MG63 (cell line): Measurements from ENCODE around the gene IL15. TPM values are rescaled to one million over a fixed set of nuclear protein-coding genes. Genes with fewer than 3 reads are reported as not detected.
"Not testable (repeated sequence)": the region's sequence is repeated elsewhere in the genome, so short reads cannot be mapped to it uniquely, and the experiment has no call there.

ENCODE experiments used
- DNase-seq: peaks from one replicate; pipeline ENCODE4 v3.0.0-alpha.2; 2020
- H3K27me3 ChIP-seq: fragments of 250-450 bp; sonication (Bioruptor Pico); 2 replicates; pipeline ENCODE4 v1.5.1; 2020; ENCODE audit warnings: mild to moderate bottlenecking, moderate library complexity
- H3K36me3 ChIP-seq: fragments of 250-450 bp; sonication (Bioruptor Pico); 2 replicates; pipeline ENCODE4 v1.5.1; 2020; ENCODE audit warnings: mild to moderate bottlenecking, moderate library complexity
- H3K4me3 ChIP-seq: fragments of 250-450 bp; sonication (Bioruptor Pico); 2 replicates; pipeline ENCODE4 v1.5.1; 2020; ENCODE audit warnings: mild to moderate bottlenecking, moderate library complexity
- H3K9me3 ChIP-seq: fragments of 250-450 bp; sonication (Bioruptor Pico); 2 replicates; pipeline ENCODE4 v1.5.1; 2020; ENCODE audit warnings: mild to moderate bottlenecking, moderate library complexity
- total RNA-seq: library from RNA; depleted of rRNA; stranded (reverse); fragments of >200 nt; shearing (Covaris generic); gene quantifications from 2 replicates; pipeline ENCODE4 v1.2.3, GENCODE V29; 2014; ENCODE audit warnings: low replicate concordance

Gene IL15
- total RNA-seq, 1 experiment from 2014 or later, result 9.3 TPM

- Histone ChIP-seq H3K4me3 (no peak overlapping the region), H3K27me3 (no peaks in the 10 kb centered on the region), H3K9me3 (no peaks in the 10 kb centered on the region), H3K36me3 (no peaks in the 10 kb centered on the region)
- DNase-seq, result no peak
These were observed 39.8 kb downstream of the IL15 start for GRCh38 chr4:141676087-141676670.

GRCh38 chr4:141680060-141680459 is 43.7 kb downstream of the IL15 start:
- DNase-seq, result no peak
- Histone ChIP-seq H3K36me3 (no peaks in the 10 kb centered on the region), H3K27me3 (no peaks in the 10 kb centered on the region), H3K4me3 (no peak overlapping the region), H3K9me3 (no peaks in the 10 kb centered on the region)

GRCh38 chr4:141684785-141685184 is 48.4 kb downstream of the IL15 start:
- H3K36me3 ChIP-seq, result no peaks in the 10 kb centered on the region
- no peak for DNase-seq
- no peaks in the 10 kb centered on the region for H3K27me3 ChIP-seq
- H3K9me3 ChIP-seq, result no peaks in the 10 kb centered on the region
- H3K4me3 ChIP-seq, result no peak overlapping the region

- H3K9me3 ChIP-seq, result no peaks in the 10 kb centered on the region
These were observed 49.9 kb downstream of the IL15 start for GRCh38 chr4:141686146-141686775.

GRCh38 chr4:141686879-141687278 is 50.5 kb downstream of the IL15 start:
- H3K4me3 ChIP-seq, result no peak overlapping the region
- H3K9me3 ChIP-seq, result no peaks in the 10 kb centered on the region
- no peaks in the 10 kb centered on the region; the same call in 1 of the 2 replicates for H3K36me3 ChIP-seq
- no peaks in the 10 kb centered on the region for H3K27me3 ChIP-seq
- DNase-seq, result peak; percentile 68

More at GRCh38 chr4:141686146-141686775, 49.9 kb downstream of the IL15 start:
- Histone ChIP-seq H3K27me3 (no peaks in the 10 kb centered on the region), H3K36me3 (no peaks in the 10 kb centered on the region; the same call in 1 of the 2 replicates), H3K4me3 (no peak overlapping the region)
- no peak for DNase-seq

- not testable (repeated sequence) for H3K36me3 ChIP-seq, H3K9me3 ChIP-seq, DNase-seq, H3K4me3 ChIP-seq, H3K27me3 ChIP-seq
These were observed 53.4 kb downstream of the IL15 start for GRCh38 chr4:141689726-141690296.

GRCh38 chr4:141691247-141691646 is 54.9 kb downstream of the IL15 start:
- H3K36me3 ChIP-seq, DNase-seq, H3K4me3 ChIP-seq, H3K27me3 ChIP-seq, H3K9me3 ChIP-seq: not testable (repeated sequence)

- no peak for DNase-seq
- no peak overlapping the region for H3K4me3 ChIP-seq
- H3K36me3 ChIP-seq, result no peaks in the 10 kb centered on the region; the same call in 1 of the 2 replicates
- H3K9me3 ChIP-seq, result no peaks in the 10 kb centered on the region
- no peaks in the 10 kb centered on the region for H3K27me3 ChIP-seq
These were observed 55.7 kb downstream of the IL15 start for GRCh38 chr4:141692081-141692480.

GRCh38 chr4:141697116-141697515 is 60.7 kb downstream of the IL15 start:
- Histone ChIP-seq H3K4me3 (no peak overlapping the region), H3K36me3 (no peaks in the 10 kb centered on the region), H3K9me3 (no peaks in the 10 kb centered on the region), H3K27me3 (no peaks in the 10 kb centered on the region)
- no peak for DNase-seq

- Histone ChIP-seq H3K9me3 (0 out of 2 replicates have a peak, but pooled peaks cover 6% of the 10 kb centered on the region), H3K4me3 (no peak overlapping the region), H3K36me3 (no peaks in the 10 kb centered on the region), H3K27me3 (no peaks in the 10 kb centered on the region)
- DNase-seq, result no peak
These were observed 66.2 kb downstream of the IL15 start for GRCh38 chr4:141702472-141703182.

GRCh38 chr4:141703497-141703896 is 67.1 kb downstream of the IL15 start:
- H3K36me3 ChIP-seq, result no peaks in the 10 kb centered on the region
- no peaks in the 10 kb centered on the region for H3K27me3 ChIP-seq
- H3K4me3 ChIP-seq, result no peak overlapping the region
- H3K9me3 ChIP-seq, result 0 out of 2 replicates have a peak, but pooled peaks cover 6% of the 10 kb centered on the region
- DNase-seq, result no peak

GRCh38 chr4:141705048-141705746 is 68.8 kb downstream of the IL15 start:
- peaks cover 8% of the 10 kb centered on the region; the same call in 1 of the 2 replicates for H3K9me3 ChIP-seq
- no peaks in the 10 kb centered on the region for H3K36me3 ChIP-seq
- no peak overlapping the region for H3K4me3 ChIP-seq
- DNase-seq, result no peak
- no peaks in the 10 kb centered on the region for H3K27me3 ChIP-seq

GRCh38 chr4:141705747-141706377 is 69.5 kb downstream of the IL15 start:
- H3K36me3 ChIP-seq, result no peaks in the 10 kb centered on the region
- no peak overlapping the region for H3K4me3 ChIP-seq
- DNase-seq, result no peak
- no peaks in the 10 kb centered on the region for H3K27me3 ChIP-seq
- H3K9me3 ChIP-seq, result peaks cover 8% of the 10 kb centered on the region; the same call in 1 of the 2 replicates

GRCh38 chr4:141706445-141706844 is 70.1 kb downstream of the IL15 start:
- no peak for DNase-seq
- H3K36me3 ChIP-seq, result no peaks in the 10 kb centered on the region
- peaks cover 8% of the 10 kb centered on the region; the same call in 1 of the 2 replicates for H3K9me3 ChIP-seq

GRCh38 chr4:141711211-141711610 is 74.8 kb downstream of the IL15 start:
- no peak overlapping the region for H3K4me3 ChIP-seq
- DNase-seq, result no peak
- H3K27me3 ChIP-seq, result no peaks in the 10 kb centered on the region
- H3K9me3 ChIP-seq, result peaks cover 6% of the 10 kb centered on the region; the same call in 1 of the 2 replicates
- H3K36me3 ChIP-seq, result no peaks in the 10 kb centered on the region

More at GRCh38 chr4:141706445-141706844, 70.1 kb downstream of the IL15 start:
- H3K27me3 ChIP-seq, result no peaks in the 10 kb centered on the region
- H3K4me3 ChIP-seq, result no peak overlapping the region

- Histone ChIP-seq H3K4me3 (no peak overlapping the region), H3K36me3 (no peaks in the 10 kb centered on the region), H3K9me3 (peaks cover 2% of the 10 kb centered on the region; the same call in 1 of the 2 replicates), H3K27me3 (no peaks in the 10 kb centered on the region)
- DNase-seq, result no peak
These were observed 76.8 kb downstream of the IL15 start for GRCh38 chr4:141713185-141713584.
